Gastroesophageal sphincter (tissue), 3 donors: Measurements from ENCODE around the gene KCTD10.

Experiments
- POLR2AphosphoS5 ChIP-seq: sonication (generic); formaldehyde crosslinking; IDR thresholded peaks from one replicate; pipeline ENCODE4 v1.6.1; 2017; ENCODE audit warnings: antibody characterized with exemption
- TF ChIP-seq, protein P1 (sequence below), 4 experiments: fragments of 200-600 bp in 2 of 4; fragments of 450-650 bp in 2 of 4; sonication (generic) in 1 of 4; IDR thresholded peaks; one replicate each; pipeline ENCODE4 v1.5.1; 2017 to 2019; ENCODE audit warnings: antibody characterized with exemption in 4 of 4, mild to moderate bottlenecking in 2 of 4, moderate library complexity in 2 of 4

- TF ChIP-seq, protein P1, sequence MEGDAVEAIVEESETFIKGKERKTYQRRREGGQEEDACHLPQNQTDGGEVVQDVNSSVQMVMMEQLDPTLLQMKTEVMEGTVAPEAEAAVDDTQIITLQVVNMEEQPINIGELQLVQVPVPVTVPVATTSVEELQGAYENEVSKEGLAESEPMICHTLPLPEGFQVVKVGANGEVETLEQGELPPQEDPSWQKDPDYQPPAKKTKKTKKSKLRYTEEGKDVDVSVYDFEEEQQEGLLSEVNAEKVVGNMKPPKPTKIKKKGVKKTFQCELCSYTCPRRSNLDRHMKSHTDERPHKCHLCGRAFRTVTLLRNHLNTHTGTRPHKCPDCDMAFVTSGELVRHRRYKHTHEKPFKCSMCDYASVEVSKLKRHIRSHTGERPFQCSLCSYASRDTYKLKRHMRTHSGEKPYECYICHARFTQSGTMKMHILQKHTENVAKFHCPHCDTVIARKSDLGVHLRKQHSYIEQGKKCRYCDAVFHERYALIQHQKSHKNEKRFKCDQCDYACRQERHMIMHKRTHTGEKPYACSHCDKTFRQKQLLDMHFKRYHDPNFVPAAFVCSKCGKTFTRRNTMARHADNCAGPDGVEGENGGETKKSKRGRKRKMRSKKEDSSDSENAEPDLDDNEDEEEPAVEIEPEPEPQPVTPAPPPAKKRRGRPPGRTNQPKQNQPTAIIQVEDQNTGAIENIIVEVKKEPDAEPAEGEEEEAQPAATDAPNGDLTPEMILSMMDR (IDR thresholded peaks at IDR 0.05), result no peak
- no peak for TF ChIP-seq POLR2AphosphoS5
Measured at GRCh38 chr12:109504068-109504467, 27.0 kb upstream of the KCTD10 start.
